OCI-M1 (cell line): ENCODE data around the gene C2CD4C.
"Not testable (repeated sequence)": the region's sequence is repeated elsewhere in the genome, so short reads cannot be mapped to it uniquely, and the experiment has no call there.

Experiments used
- DNase-seq: peaks from one replicate; lab custom pipeline; 2025; lab: John Stamatoyannopoulos, UW

C2CD4C gene

DNA sequence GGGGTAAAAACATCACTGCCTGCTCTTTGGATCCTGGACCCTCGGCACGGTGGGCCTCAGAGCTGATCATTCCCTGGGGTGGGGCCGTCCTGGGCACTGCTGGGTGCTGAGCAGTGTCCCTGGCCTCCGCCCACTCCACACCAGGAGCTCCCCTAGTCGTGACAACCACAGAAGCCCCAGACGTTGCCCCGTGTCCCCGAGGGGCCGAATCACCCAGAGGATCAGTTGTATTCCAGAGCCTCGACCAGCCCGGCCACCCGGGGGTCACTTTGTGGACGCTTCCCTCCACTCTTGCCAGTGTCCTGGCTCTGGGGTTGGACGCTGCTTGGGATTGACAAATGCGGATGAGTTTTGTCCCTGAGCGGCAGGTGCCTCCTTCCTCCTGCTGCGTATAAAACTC lies 10.2 kb downstream of the C2CD4C start:
- DNase-seq, result no peak

DNA sequence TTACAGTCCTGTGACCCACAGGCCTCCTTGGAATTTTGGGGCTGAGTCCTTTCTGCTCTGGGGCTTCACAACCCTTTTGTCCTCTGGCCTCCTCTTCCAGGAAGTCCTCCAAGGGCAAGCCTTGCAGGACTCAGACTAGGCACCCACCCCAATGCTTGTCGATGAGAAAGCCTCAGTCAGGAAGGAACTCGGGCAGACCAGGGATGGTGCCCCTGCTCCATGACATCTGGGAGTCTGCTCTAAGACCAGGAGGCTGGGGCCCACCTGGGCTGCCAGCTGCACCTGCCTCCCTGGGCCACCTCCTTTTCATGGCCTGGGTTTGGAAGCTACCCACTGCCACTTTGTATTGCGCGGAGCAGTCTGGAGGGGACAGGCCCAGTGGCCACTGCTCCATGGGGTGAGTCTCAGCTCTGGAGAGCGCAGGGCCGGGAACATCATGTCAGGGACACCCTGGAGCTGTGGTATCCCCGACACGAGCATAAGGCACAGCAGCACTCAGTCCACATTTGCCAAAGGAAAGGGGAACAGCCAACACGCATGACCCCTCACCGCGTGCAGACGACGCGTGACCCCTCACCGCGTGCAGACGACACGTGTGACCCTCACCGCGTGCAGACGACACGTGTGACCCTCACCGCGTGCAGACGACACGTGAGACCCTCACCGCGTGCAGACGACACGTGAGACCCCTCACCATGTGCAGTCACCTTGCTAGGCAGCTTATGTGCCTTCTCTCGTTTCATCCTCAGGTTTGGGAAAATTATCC lies 10.8 kb downstream of the C2CD4C start:
- no peak for DNase-seq

DNA sequence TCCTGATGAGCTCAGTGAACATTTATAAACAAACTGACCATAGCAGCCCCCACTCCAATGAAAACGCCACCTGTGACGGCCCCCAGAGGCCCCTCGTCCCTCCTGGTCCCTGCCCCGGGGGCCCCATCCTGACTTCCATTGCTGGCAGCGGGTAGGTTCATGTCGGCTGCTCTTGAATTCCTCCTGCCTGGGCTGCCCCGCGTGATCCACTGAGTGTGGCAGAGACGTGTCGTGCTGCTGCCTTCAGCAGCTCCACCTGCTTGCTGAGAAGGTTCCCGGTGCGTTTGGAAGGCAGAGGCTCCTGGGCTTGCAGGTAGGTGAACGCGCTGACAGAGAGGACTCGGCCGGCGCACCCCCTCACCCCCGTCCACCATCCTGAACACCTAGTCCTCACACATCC lies 11.6 kb downstream of the C2CD4C start:
- DNase-seq, result no peak

DNA sequence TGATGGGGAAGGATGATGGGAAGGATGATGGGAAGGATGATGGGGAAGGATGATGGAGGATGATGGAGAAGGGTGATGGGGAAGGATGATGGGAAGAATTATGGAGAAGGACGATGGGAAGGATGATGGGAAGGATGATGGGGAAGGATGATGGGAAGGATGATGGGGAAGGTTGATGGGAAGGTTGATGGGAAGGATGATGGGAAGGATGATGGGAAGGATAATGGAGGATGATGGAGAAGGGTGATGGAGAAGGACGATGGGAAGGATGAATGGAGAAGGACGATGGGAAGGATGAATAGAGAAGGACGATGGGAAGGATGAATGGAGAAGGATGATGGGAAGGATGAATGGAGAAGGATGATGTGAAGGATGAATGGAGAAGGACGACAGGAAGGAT lies 13.5 kb downstream of the C2CD4C start:
- DNase-seq, result no peak

DNA sequence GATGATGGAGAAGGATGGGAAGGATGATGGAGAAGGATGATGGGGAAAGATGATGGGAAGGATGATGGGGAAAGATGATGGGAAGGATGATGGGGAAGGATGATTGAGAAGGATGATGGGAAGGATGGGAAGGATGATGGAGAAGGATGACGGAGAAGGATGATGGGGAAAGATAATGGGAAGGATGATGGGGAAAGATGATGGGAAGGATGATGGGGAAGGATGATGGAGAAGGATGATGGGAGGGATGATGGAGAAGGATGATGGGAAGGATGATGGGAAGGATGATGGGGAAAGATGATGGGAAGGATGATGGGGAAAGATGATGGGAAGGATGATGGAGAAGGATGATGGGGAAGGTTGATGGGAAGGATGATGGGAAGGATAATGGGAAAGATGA lies 14.1 kb downstream of the C2CD4C start:
- not testable (repeated sequence) for DNase-seq

GRCh38 chr19:393560-393959 lies 15.4 kb downstream of the C2CD4C start:
- not testable (repeated sequence) for DNase-seq

DNA sequence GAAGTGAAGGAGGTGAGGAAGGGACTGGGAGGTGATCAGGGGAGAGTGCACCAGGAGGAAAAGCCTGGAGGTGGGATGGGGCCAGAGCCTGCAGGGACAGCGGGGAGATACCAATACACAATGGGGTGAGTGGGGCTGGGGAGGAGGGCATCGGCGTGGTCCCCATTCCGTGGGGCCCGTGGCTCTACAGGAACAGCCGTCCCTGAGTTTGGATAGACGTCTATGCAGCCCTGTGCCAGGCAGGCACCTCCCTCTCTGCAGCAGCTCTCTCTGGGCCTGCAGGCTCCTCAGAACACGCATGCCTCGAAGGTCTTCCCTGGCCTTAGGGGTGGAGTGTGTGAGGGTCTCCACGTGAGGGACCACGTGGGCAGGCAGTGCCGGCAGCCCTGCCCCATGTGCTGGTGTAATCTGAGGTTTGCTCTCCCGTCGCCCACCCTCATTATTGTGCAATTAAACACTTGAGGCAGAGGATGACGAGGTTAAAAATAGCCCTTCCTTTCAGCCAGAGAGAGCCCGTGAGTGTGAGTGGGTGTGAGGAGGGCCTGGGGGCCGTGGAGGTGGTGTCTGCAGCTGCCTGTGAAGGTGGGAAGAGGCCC lies 16.5 kb downstream of the C2CD4C start:
- DNase-seq, result no peak

GRCh38 chr19:391726-392374 lies 17.1 kb downstream of the C2CD4C start:
- no peak for DNase-seq

DNA sequence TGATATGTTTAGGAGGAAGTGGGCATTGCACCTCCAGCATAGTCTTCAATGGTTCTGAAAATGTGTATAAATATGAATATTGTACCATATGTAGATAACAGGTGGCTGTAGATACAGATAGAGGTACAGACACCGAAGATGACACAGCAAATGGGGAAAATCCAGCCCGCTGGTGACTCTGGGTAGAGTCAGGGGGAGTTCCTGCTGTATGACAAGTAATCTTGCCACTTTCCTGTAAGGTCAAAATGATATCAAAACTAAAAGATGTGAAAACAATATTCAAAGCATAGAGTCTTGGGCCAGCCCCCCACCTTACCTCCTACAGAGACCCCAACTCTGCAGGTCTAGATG lies 17.8 kb downstream of the C2CD4C start:
- DNase-seq, result no peak

DNA sequence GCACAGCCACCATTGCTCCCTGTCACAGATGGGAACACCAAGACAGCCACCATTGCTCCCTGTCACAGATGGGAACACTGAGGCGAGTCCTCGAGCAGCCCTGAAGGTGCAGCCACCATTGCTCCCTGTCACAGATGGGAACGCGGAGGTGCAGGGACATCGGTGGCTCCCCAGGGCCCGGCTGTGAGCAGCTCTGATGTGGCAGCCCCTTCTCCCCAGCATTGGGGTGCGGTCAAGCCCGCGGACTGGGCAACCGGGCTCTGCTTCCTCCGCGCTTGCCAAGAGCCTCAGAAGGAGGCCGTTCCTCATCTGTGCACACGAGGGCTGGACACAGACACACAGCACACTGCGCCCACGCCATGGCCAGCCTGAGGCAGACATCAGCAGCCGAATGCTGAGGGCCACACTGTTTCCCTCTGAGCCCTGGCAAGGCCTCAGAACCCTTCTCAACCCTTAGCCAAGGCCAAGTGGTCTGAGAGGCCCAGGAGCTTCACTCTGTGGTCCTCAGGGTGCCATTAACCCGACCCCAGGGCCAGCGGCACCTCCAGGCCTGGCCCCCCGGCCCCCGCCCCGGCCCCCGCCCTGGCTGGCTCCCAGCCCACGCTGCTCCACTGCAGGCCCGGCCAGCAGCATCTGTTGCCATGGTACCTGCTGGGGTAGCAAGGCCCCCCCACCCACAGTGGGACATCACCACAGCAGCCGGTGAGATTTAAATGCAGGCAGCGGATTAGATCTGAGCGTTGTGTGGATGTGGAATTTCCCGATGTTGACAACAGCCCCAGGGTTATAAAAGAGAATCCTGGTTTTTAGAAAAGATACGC lies 18.4 kb downstream of the C2CD4C start:
- no peak for DNase-seq

- no peak for DNase-seq
Observed at GRCh38 chr19:389935-390289, 19.0 kb downstream of the C2CD4C start.

DNA sequence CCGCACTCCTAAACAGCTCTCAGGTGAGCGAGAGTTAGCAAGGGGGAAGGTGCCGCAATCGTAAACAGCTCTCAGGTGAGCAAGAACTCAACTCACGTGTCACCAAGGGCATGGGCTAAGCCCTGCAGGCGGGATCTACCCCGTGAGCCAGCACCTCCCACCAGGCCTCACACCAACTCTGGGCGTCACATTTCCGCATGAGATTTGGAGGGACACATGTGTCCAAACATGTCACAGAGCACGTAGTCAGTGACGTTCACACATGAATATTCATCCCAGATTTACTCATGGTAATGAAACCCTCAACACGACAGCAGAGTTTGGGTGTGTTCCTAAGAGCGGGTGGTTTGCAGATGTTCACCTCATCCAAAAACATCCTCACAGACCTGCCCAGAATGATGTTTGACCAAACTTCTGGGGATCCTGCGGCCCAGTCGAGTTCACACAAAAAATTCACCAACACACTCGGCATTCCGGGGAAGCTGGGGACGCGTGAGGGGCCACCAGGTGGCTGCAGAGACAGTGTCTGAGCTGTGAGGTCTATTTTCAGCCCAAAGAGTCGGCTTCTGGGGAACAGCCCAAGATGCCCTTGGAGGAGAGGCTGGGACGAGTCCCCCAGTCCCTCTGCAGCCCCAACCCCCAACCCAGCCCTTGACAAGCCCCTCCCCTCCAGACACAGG lies 19.6 kb downstream of the C2CD4C start:
- no peak for DNase-seq

DNA sequence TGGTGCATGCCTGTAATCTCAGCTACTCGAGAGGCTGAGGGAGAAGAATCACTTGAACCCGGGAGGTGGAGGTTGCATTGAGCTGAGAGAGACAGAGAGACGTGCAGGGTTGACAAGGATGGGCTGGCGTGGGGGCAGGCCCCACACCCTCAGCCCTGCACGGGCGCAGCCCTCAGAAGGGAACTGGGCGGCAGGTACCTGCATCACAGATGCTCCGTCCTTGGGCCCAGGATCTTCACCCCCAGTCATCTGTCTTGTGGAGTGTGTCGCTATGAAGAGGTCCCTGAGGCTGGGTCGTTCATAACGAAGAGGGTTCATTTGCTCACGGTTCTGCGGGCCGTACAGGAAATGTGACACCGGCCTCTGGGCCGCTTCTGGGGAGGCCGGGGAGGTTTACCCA lies 20.3 kb downstream of the C2CD4C start:
- DNase-seq, result no peak

- DNase-seq, result no peak
Observed at GRCh38 chr19:387777-388176, 21.2 kb downstream of the C2CD4C start.

DNA sequence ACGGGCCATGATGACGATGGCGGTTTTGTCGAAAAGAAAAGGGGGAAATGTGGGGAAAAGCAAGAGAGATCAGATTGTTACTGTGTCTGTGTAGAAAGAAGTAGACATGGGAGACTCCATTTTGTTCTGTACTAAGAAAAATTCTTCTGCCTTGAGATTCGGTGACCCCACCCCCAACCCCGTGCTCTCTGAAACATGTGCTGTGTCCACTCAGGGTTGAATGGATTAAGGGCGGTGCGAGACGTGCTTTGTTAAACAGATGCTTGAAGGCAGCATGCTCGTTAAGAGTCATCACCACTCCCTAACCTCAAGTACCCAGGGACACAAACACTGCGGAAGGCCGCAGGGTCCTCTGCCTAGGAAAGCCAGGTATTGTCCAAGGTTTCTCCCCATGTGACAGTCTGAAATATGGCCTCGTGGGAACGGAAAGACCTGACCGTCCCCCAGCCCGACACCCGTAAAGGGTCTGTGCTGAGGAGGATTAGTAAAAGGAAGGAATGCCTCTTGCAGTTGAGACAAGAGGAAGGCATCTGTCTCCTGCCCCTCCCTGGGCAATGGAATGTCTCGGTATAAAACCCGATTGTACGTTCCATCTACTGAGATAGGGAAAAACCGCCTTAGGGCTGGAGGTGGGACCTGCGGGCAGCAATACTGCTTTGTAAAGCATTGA lies 22.2 kb downstream of the C2CD4C start:
- not testable (repeated sequence) for DNase-seq

DNA sequence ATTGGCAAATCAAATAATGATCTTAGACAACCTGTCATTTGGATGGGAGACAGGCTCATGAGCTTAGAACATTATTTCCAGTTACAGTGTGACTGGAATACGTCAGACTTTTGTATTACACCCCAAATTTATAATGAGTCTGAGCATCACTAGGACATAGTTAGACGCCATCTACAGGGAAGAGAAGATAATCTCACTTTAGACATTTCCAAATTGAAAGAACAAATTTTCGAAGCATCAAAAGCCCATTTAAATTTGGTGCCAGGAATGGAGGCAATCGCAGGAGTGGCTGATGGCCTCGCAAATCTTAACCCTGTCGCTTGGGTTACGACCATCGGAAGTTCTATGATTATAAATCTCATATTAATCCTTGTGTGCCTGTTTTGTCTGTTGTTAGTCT lies 22.8 kb downstream of the C2CD4C start:
- not testable (repeated sequence) for DNase-seq

- no peak for DNase-seq
Observed at GRCh38 chr19:384799-385169, 24.2 kb downstream of the C2CD4C start.

GRCh38 chr19:383922-384798 lies 24.8 kb downstream of the C2CD4C start:
- DNase-seq, result no peak

GRCh38 chr19:383040-383439 lies 25.9 kb downstream of the C2CD4C start:
- no peak for DNase-seq

DNA sequence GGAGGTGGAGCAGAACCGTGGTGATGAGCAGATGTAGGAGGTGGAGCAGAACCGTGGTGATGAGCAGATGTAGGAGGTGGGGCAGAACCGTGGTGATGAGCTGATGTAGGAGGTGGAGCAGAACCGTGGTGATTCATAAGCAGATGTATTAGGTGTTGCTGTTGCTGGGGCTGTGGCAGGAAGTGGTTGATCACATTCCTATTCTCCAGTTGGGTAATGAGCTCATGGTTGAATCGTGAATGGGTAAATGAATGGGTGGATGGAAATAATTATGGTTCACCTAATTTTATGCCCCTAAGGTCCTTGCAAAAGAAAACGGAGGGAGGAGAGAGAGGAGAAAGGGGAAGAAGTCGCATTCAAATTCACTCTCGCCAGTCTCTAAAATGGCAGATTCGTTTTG lies 26.4 kb downstream of the C2CD4C start:
- DNase-seq, result not testable (repeated sequence)

DNA sequence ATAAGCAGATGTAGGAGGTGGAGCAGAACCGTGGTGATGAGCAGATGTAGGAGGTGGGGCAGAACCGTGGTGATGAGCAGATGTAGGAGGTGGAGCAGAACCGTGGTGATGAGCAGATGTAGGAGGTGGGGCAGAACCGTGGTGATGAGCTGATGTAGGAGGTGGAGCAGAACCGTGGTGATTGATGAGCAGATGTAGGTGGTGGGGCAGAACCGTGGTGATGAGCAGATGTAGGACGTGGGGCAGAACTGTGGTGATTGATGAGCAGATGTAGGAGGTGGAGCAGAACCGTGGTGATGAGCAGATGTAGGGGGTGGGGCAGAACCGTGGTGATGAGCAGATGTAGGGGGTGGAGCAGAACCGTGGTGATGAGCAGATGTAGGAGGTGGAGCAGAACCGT lies 27.0 kb downstream of the C2CD4C start:
- not testable (repeated sequence) for DNase-seq
